ENCODE results near the gene KCNQ1. TPM values are rescaled to one million over a fixed set of nuclear protein-coding genes. Genes with fewer than 3 reads are reported as not detected.

KCNQ1 gene
- total RNA-seq, 1 experiment from 2014 or later = not detected

GRCh38 chr11:2574043-2574552 is 129.3 kb downstream of the KCNQ1 start:
- Histone ChIP-seq H3K79me2 (ENCODE audit: low read depth) (no peaks in the 10 kb centered on the region), H2AFZ (no peak overlapping the region), H3K9me3 (ENCODE audit: insufficient read depth, low read depth) (no peaks in the 10 kb centered on the region), H3K9me2 (ENCODE audit: insufficient read depth) (no peaks in the 10 kb centered on the region), H3K4me1 (replicated peaks; ENCODE audit: insufficient read depth) (no peaks in the 10 kb centered on the region), H3K4me2 (no peak overlapping the region), H3K27me3 (ENCODE audit: insufficient read depth, low read depth) (no peaks in the 10 kb centered on the region), H3K4me3 (no peak overlapping the region), H4K20me1 (ENCODE audit: insufficient read depth) (no peaks in the 10 kb centered on the region), H3F3A (ENCODE audit: insufficient read depth, low read depth) (no peaks in the 10 kb centered on the region), H3K36me3 (ENCODE audit: low read depth) (no peaks in the 10 kb centered on the region), H3K27ac (no peak overlapping the region)
- no peak for DNase-seq
- ChIA-PET POLR2A (ENCODE audit: unreplicated experiment) (no interaction called here), CTCF (no interaction called here)
- intact Hi-C loops (cut with micrococcal nuclease; ENCODE audit: unreplicated experiment) = no loop called here
- TF ChIP-seq, protein P1, sequence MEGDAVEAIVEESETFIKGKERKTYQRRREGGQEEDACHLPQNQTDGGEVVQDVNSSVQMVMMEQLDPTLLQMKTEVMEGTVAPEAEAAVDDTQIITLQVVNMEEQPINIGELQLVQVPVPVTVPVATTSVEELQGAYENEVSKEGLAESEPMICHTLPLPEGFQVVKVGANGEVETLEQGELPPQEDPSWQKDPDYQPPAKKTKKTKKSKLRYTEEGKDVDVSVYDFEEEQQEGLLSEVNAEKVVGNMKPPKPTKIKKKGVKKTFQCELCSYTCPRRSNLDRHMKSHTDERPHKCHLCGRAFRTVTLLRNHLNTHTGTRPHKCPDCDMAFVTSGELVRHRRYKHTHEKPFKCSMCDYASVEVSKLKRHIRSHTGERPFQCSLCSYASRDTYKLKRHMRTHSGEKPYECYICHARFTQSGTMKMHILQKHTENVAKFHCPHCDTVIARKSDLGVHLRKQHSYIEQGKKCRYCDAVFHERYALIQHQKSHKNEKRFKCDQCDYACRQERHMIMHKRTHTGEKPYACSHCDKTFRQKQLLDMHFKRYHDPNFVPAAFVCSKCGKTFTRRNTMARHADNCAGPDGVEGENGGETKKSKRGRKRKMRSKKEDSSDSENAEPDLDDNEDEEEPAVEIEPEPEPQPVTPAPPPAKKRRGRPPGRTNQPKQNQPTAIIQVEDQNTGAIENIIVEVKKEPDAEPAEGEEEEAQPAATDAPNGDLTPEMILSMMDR (conservative IDR thresholded peaks at IDR 0.05) = no peak
- TF ChIP-seq EZH2 (IDR thresholded peaks at IDR 0.05; ENCODE audit: low read depth) = no peak
- no TSS peak for BruUV-seq (replicated peaks)

GRCh38 chr11:2574553-2575535 is 130.0 kb downstream of the KCNQ1 start:
- no peaks in the 10 kb centered on the region for H3K4me1 ChIP-seq (replicated peaks; ENCODE audit: insufficient read depth)
- POLR2A ChIA-PET (ENCODE audit: unreplicated experiment) = no interaction called here
- intact Hi-C loops (cut with micrococcal nuclease; ENCODE audit: unreplicated experiment) = no loop called here
- H4K20me1 ChIP-seq (ENCODE audit: insufficient read depth) = no peaks in the 10 kb centered on the region
- no peaks in the 10 kb centered on the region for H3K79me2 ChIP-seq (ENCODE audit: low read depth)
- no peak overlapping the region for H3K4me2 ChIP-seq
- no peaks in the 10 kb centered on the region for H3K36me3 ChIP-seq (ENCODE audit: low read depth)
- no peak for DNase-seq
- H3K27me3 ChIP-seq (ENCODE audit: insufficient read depth, low read depth) = no peaks in the 10 kb centered on the region
- CTCF ChIA-PET = interaction anchor here (0.6 kb wide), 1 partner anchor 800 kb away, joined by 4 read pairs; no protein-coding TSS in a partner anchor
- H3K9me3 ChIP-seq (ENCODE audit: insufficient read depth, low read depth) = no peaks in the 10 kb centered on the region
- H3K9me2 ChIP-seq (ENCODE audit: insufficient read depth) = no peaks in the 10 kb centered on the region
- BruUV-seq (replicated peaks) = no TSS peak
- H3F3A ChIP-seq (ENCODE audit: insufficient read depth, low read depth) = no peaks in the 10 kb centered on the region
- no peak overlapping the region for H2AFZ ChIP-seq
- TF ChIP-seq, protein P1 (conservative IDR thresholded peaks at IDR 0.05) = no peak
- TF ChIP-seq EZH2 (IDR thresholded peaks at IDR 0.05; ENCODE audit: low read depth) = no peak
- no peak overlapping the region for H3K4me3 ChIP-seq
- no peak overlapping the region for H3K27ac ChIP-seq

DNA sequence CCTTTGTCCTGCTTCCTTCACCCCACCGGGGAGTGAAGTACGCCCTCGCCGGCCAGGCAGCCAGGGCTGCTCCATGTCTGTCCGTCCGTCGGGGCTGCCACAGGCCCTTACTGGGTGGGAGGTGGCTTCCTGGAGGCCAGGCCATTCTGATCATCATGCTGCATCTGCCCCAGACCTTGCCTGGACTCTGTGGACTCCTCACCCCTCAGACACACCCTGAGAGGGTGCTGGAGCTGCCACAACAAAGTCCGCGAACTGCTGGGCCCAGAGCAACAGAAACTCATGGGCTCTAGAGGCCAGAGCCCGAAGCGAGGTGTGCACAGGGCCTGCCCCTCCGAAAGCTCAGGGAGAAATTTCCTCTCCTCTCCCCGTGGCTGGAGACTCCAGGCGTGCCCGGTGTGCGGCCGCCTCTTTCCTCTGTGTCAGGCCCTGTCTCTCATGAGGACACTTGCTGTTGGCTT is 130.8 kb downstream of the KCNQ1 start:
- CTCF ChIA-PET = interaction anchor here (0.6 kb wide), 1 partner anchor 800 kb away, joined by 4 read pairs; no protein-coding TSS in a partner anchor
- no peaks in the 10 kb centered on the region for H3K36me3 ChIP-seq (ENCODE audit: low read depth)
- POLR2A ChIA-PET (ENCODE audit: unreplicated experiment) = no interaction called here
- DNase-seq = no peak
- no peaks in the 10 kb centered on the region for H3K9me3 ChIP-seq (ENCODE audit: insufficient read depth, low read depth)
- no peaks in the 10 kb centered on the region for H3K4me1 ChIP-seq (replicated peaks; ENCODE audit: insufficient read depth)
- no peaks in the 10 kb centered on the region for H3K79me2 ChIP-seq (ENCODE audit: low read depth)
- H3K4me3 ChIP-seq = no peak overlapping the region
- no peaks in the 10 kb centered on the region for H3K27me3 ChIP-seq (ENCODE audit: insufficient read depth, low read depth)
- no TSS peak for BruUV-seq (replicated peaks)
- H3K9me2 ChIP-seq (ENCODE audit: insufficient read depth) = no peaks in the 10 kb centered on the region
- H3F3A ChIP-seq (ENCODE audit: insufficient read depth, low read depth) = no peaks in the 10 kb centered on the region
- H2AFZ ChIP-seq = no peak overlapping the region
- intact Hi-C loops (cut with micrococcal nuclease; ENCODE audit: unreplicated experiment) = no loop called here
- no peak overlapping the region for H3K4me2 ChIP-seq
- no peaks in the 10 kb centered on the region for H4K20me1 ChIP-seq (ENCODE audit: insufficient read depth)
- TF ChIP-seq, protein P1 (conservative IDR thresholded peaks at IDR 0.05) = no peak
- TF ChIP-seq EZH2 (IDR thresholded peaks at IDR 0.05; ENCODE audit: low read depth) = no peak
- no peak overlapping the region for H3K27ac ChIP-seq
